Heart left ventricle (tissue), 13 donors: ENCODE measurements around the gene TTC38.

Source experiments
- CTCF ChIP-seq, 12 donors: fragments of 200-600 bp; sonication (generic) in 4 of 12; IDR thresholded peaks; one replicate each; pipeline versions ENCODE4 v1.5.0 to v1.8.0; 2018 to 2022; ENCODE audit warnings: antibody characterized with exemption in 12 of 12, mild to moderate bottlenecking in 5 of 12
- POLR2A ChIP-seq, 2 donors: fragments of 450-650 bp; IDR thresholded peaks; one replicate each; pipeline ENCODE4 v1.6.1; 2017; ENCODE audit warnings: antibody characterized with exemption in 2 of 2, mild to moderate bottlenecking in 2 of 2, moderate library complexity in 2 of 2
- donor health status: ischemic (EF 13 %, LVEDD 7.1; RV severe dilation, severe dysfunction).
- donor health status: DM: no; HTN: yes; CAD: no.
- donor health status: DM: no; HTN: no; CAD: no.
- donor health status: ischemic (EF 25% LVEDD 6.9; RV normal size, moderate dysfunction).
- donor health status: ischemic (EF 25% LVEDD 5.7; RV mildly dilated, moderate dysfunction).
- donor health status: ischemic (EF 35%, LVEDD 5.7; RV mildly dilated, moderate dysfunction).
- donor health status: nonischemic (EF 11% LVEDD 7.7; RV severe dilation, severe dysfunction).
- donor health status: DM: yes; HTN: yes; CAD: no.
- donor health status: PGD.
- donor health status: ischemic (EF 29% LVEDD 5.4; RV normal size, mild dysfunction).
- donor health status: nonischemic (EF 23%, LVEDD 6.1; RV moderate dilation, normal function).

DNA sequence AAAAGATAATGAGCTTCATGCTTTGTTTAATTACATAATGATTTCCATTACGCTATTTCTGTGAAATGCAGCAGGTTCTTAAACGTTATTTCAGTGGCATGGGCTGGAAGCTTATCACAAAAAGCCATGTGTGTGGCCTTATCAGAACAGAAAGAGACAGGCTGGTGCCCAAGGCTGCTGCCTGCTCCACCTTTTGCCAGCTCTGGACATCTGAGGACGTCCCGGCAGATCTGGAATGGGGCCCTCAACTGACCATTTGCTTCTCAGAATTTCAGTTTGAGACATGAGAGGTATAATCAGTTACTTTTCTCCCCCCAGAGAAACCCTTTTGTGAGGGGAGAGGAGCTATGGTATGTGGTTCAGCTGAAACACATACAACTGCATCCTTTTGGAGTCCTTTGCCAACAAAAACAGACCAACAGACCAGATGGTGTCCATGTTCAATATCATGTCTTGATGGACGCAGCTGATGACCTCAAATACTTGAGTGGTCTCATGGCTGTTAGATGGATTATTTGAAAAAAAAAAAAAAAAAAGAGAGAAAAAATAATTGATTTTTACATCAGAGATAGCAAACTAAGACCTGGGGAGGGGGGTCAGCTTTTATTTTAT lies 26.3 kb upstream of the TTC38 start:
- TF ChIP-seq POLR2A (IDR thresholded peaks at IDR 0.05) (no peak), CTCF (IDR thresholded peaks at IDR 0.05) (no peak)
